Measurements from ENCODE around the gene FRMD6.
"Not testable (repeated sequence)": the region's sequence is repeated elsewhere in the genome, so short reads cannot be mapped to it uniquely, and the experiment has no call there.

The FRMD6 gene

DNA sequence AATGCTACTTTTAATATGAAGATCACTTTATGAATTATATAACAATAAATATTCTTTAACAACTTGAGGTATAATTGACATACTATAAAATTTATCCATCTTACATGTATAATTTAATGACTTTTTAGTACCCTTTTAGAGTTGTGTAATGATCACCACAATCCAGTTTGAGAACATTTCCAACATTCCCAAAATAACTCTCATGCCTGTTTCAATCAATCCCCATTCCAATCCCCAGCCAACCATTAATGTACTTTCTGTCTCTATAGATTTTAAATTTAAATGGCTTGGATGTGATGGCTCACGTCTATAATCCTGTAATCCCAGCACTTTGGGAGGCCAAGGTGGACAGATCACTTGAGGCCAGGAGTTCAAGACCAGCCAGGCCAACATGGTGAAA lies 23.5 kb upstream of the FRMD6 start:
- FAIRE-seq (no peak), DNase-seq (ENCODE audit: low spot score) (no peak)

DNA sequence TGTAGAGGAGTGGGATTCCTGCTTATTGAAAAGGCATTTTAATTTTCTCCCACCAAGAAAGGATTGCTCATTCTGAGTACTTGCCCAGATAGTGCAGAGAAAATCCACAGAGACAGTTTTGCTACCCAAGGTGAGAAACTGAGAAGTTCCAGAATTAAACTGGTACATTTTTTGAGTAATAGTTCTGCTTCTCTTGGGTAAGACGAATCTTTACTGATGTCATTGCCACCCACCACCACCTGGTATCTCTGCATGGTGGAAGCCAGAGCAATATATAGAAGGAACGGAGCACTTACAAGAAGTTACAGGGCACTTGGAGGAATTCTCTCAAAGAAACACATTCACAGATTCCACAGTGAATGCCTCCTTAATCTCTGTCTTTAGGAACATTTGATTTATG lies 20.7 kb upstream of the FRMD6 start:
- DNase-seq (ENCODE audit: low spot score): no peak
- FAIRE-seq: no peak

DNA sequence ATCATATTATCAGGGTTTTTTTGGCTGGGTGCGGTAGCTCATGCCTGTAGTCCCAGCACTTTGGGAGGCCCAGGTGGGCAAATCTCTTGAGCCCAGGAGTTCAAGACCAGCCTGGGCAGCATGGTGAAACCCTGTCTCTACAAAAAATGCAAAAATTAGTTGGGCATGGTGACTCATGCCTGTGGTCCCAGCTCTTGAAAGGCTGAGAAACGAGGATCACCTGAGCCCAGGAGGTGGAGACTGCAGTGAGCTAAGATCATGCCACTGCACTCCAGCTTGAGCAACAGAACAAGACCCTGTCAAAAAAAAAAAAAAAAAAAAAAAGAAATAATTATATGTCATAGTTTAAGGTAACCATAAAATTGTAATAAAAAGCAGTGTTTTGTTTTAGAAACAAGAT lies 18.4 kb upstream of the FRMD6 start:
- not testable (repeated sequence) for FAIRE-seq; DNase-seq (ENCODE audit: low spot score)

DNA sequence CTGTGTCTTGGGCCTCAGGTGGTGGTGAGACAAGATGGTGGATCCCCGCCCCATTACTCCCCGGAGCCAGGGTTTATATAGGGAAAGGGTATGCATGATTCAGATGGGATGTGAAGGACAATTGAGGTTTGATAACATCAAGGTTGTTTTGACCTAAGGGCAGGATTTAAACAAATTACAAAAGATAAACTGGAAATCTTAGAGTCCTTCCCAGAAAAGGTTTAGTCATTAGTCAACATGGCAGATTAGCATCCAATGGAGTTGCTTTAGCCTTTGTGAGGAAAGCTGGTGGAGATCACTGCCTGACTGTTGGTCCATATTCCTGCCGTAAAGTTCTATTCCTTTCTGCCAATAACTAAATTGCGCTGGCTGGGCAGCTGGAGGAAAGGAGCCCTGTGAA lies 15.6 kb upstream of the FRMD6 start:
- FAIRE-seq (no peak), DNase-seq (ENCODE audit: low spot score) (no peak)

DNA sequence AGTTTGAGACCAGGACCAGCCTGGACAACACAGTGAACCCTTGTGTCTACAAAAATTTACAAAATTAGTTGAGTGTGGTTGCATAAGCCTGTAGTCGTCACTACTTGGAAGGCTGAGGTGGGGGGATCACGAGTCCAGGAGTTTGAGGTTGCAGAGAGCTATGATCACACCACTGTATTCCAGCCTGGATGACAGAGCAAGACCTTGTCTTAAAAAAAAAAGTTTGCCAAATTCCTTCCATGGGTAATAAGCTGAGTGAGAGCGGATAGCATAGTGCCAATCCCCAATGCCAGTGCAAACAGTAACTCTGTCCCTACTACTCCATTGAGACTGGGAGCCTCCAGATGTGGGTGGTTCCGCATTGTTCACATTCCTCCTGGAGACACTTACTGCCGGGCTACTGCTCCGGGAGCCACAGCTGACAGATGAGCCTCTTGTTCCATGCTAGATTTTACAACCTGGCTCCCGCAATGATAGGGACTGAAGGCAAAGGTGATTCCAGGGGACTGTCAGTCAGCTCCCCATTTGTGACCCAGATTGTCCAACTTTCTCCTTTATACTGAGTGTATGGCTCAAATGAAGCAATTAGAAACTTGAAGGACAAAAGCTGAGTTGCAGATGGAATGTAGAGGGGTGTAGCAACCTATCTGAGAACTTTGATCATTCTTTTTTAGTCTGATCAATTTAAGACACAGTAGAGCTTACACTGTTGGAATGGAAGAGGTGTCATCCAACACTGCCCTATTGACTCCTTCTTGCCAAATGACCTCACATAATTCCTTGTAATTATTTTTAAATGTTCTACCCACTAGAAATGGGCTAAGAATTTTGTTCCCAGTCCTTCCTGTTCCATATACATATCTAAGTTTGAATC lies 13.4 kb upstream of the FRMD6 start:
- FAIRE-seq (no peak), DNase-seq (ENCODE audit: low spot score) (peak; percentile 35)

DNA sequence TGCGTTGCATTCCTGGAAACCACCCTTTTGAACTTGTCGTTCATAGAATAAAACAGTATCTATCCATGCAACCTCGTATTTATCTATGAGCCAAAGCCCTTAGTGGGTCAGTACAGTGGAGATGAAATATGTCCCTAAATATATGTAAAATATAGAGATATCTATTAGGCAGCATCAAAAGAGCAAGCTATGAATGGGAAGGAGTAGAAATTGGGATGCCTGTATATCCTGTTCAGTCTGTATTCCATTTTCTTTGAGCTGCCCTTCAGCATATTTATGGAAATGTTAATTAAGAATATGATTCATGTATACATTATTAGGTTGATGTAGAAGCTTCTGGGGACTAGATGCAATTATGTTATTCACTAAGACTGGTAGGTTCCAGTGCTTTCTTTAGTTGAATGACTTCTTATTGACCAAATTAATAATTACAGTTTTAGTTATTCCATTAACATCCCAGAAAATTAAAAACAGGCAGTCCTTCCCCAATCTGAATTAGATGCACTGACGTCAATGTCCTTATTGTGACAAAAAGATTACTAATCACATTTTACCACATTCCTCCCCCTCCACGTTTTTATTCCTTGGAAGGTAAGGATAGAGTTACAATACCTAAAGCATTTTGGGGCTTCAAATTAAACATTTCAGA lies 11.9 kb upstream of the FRMD6 start:
- FAIRE-seq (no peak), DNase-seq (ENCODE audit: low spot score) (no peak)

DNA sequence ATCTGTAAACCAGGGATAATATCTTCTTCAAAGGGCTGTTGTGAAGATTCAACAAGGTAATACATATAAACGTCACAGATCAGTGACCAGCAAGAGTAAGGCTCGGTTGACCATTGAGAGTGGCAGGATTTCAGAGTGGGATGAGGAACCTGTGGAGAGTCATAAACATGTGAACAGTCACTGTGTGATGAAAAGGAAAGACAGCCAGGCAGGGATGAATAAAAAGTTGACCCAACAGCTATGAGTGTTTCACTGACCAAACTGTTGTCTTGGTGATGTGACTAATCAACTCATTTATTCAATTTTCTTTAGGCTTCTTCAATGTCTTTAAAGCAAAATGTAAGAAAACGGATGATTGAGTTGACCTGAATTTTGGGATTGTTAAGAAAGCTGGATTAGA lies 8.6 kb upstream of the FRMD6 start:
- no peak for FAIRE-seq
- DNase-seq (ENCODE audit: low spot score): peak; percentile 57

DNA sequence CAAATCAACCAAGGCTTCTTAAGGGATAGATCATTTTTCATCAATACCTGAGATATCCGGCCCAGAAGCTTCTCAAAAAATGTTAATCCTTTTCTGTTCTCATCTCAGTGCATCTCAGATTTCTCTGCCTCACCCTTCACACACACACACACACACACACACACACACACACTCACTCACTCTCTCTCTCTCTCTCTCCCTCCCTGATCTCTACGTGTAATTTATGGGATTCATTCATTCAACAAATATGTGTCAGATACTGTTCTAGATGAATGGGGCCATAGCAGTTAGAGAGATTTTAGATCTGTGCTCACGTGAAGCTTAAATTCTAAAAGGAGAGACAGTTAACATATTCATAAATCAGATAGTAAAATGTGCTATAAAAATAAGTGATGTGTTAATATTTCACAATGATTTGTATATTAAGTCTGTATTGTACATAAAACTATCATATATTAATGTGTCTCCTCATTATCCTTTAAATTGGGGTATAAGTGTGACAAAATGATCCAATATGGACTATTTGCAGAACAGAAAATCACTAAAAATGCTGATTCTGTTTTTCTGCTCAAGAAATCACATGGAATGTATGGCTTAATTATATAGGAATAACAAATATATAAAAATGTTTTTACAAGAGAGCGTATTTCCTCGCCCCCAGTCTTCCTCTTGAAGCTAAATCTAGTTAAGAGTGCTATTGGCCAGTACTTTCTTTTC lies 7.3 kb upstream of the FRMD6 start:
- FAIRE-seq: no peak
- DNase-seq (ENCODE audit: low spot score): no peak

DNA sequence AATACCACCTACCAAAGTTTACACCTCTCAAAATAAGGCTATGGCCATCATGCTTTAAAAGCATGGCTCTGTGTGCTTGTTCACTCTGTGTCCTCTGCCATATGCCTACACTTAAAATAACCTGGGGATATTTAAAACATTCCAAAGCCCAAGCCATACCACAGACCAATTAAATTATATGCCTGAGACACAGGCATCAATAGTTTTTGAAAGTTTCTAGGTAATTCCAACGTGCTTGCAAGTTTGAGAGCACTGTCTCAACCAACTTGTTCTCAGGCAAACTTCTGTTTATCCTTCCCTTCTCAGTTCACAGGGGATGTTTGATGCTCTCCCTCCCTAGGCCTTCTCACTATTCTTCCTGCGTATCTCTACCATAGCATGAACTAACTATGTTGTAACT lies 3.4 kb upstream of the FRMD6 start:
- FAIRE-seq (no peak), DNase-seq (ENCODE audit: low spot score) (no peak)

DNA sequence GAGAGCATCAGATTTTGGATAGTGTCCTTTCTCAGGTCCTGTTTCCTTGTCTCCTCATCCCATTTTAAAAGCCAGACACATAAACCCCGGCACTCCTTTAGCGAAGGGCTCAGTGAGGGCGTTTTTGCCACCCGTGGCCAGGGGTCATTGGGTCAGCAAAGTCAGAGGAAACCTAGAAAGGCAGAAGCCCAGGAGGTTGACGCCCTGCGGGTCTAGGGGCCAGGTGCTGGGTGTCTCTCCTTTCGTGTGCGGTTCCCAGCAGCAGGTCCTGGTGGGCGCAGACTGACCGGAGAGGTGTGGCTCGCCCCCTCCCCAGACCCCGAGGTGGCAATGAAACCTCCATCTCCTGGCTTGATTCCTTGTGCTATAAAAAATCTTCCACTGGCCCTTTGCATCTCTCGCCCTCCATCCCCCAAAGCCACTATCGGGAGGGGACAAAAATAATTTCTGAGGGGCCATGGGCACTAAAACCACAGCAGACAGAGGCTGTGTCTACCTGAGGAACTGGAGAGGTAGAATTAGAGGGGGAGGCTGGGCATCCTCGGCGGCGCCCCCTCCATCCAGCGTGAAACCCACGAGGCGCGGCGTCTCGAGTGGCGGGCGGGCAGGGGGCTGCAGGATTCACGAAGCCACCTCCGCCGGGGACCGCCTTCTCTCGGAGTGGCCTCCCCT lies 858 bp upstream of the FRMD6 start:
- peak; percentile 20 for DNase-seq (ENCODE audit: low spot score)

DNA sequence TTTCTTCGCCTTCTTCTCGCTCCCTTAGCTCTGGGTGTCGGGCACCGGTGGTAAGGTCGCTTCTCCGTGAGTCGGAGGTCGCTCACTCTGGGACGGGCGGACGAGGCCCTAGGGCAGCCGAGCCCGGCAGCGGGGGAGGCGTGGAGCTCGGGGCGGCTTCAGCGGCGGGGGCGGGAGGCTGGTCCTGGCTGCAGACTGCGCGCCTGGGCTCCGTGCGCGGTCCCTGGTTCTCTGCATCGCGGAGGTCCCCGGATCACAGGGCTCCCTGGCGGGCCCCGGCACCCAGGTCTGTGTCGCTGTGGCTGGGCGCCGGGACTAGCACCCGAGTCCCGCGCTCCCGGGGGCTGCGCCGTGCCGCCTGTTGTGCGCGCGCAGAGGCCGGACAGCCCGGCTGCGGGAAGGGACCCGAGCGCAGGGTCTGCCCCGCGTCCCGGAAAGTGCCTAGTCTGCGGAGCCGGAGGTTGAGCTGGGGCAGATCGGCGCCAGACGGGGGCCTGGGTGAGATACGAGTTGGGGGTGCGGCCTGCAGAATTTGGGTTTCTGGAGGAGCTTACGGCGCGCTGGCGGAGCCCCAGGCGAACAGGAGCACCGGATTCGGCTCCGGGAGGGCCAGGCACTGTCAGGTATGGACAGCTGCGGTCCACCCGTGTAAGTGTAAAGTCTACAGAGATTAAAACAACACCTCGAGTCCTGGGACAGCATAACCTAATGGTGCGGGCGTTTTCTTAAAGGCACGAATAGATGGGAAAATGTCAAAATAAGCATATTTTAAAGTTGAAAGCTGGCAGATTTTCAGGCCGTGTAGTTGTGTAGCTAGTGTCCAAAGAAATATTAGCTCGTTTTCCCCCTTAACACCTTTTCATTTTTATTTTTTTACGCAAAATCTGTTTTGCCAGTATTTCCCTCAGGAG lies 713 bp downstream of the FRMD6 start:
- FAIRE-seq: no peak

More for the DNA sequence above, 858 bp upstream of the FRMD6 start:
- FAIRE-seq: no peak

DNA sequence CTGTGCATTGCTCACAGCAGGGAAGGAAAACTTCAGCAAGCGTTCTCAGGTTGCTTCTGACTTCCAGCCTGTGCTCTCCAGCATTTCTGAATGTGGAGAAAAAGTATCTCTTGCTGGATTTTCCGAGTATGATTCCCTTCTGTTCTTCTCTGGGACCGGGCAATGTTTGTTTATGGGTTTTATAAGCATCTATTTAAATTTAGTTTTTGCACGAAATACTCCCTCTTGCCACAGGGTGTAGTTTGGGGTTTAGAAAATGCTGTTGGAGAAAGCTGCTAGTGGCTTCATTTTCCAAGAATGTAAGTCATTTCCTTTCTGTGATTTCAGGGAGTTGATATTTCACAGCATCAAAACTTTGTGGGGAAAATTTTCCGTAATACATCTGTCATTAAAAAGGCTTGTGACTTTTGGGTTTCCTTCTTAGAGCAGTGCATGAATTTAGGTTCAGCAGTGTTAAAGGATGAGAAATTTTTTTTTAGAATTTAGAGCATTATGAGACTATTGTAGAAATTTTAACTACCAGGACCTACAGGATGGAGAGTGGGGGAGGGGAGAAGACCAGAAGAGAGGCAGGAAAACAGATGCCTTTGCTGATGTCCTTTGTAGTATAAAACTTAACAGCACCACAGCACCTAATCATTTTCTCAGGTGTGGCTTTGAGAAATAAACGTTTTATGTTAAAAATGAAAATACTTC lies 1.5 kb downstream of the FRMD6 start:
- DNase-seq (ENCODE audit: low spot score) (peak; percentile 41), FAIRE-seq (peak; percentile 29)

More for the DNA sequence above, 713 bp downstream of the FRMD6 start:
- DNase-seq (ENCODE audit: low spot score): no peak

DNA sequence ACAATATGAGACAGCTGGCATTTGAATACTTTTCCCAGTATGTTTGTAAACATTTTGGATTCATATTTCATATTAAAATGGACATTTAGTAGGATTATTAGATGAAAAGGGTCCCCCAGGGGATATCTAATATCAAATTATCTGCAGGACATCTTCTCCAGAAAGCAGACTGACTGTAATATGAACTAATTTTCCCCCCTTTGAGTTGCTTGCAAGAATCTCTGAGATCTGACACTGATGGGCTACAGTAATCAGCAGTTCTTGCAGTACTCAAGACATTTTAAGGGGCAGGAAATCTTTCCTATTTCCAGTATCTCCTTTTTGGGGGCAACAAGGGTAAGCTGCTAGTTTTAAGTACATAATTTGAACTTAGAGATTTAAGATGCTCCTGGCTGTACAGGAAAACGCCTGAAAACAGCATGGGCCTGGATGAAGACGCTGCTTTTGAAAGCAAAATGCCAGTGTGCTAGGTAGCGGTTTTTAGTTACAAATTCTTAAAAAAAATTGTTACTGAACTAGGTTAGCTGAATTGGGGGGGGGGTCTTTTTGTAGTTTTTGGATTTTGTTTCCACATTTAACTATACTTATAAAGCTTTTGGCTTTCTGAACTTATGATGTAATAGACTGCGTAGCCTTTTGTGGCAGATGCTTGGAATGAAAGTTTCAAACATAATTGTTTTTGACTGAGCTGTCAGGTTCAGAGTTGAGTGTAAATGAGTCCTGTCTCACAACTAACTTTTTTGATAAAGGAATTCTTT lies 2.2 kb downstream of the FRMD6 start:
- FAIRE-seq: no peak
- no peak for DNase-seq (ENCODE audit: low spot score)

DNA sequence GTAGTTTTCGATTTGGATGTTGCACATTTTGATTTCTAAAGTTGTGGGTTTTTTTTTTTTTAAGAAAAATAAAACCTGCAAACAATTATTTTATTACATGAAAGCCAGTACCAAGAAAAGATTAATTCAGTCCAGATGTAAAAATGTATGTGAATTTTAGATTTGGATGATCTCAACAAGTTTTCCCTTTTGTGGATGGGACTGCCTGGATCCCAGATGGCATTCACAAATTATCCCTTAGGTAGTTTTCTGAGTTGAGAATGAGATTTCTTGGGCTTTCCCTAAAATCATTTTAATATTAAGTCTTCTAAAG lies 2.8 kb downstream of the FRMD6 start:
- FAIRE-seq (no peak), DNase-seq (ENCODE audit: low spot score) (no peak)

DNA sequence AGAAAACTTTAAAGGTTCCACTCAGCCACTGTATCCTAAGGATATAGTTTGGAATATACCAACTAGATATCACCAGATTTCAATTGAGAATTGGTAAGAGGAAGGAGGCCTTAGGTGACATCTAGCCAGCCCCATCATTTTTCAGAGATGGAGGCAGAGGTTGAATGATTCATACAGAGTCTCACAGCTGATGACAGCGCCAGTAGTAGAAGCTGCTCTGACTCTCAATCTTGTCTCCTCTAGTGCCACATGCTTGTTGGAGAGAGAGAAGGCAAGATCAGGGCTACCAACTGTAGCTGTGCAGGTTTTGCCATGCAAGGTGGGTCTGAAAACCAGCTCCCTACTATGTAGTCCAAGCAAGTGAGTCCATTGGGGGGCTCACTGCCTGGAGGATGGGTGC lies 6.1 kb downstream of the FRMD6 start:
- DNase-seq (ENCODE audit: low spot score): no peak
- FAIRE-seq: no peak

DNA sequence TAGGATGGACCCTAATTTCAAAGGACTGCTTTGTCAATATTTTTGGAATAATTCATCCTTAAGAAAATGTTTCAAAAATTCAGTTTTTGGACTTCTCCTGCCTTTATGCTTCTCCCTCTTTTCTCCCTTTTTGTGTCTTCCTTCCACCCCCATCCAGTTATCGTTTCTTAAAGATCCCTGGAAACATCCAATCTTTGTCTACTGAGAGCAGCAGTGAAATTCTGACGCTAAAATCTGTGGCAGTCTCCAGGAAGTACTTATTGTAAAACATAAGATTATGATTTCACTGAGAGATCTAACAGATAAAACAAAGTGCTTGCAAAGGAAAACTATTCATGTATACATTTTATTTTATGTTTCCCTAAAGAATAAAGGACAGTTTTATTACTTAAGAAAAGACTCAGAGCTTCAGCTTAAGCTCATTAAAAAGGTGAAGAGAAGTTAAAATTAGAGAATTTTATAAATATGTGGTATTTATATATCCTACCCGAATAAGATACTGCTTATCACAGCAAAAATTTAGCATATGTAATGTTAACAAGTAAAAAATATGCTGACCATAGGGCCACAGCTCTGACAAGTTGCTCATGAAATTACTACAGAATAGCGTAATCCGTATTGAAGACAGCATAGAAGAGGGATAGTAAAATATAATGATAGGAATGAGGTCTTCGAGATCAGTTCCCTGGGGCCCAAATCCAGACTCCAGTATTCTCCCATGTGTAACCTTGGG lies 6.9 kb downstream of the FRMD6 start:
- FAIRE-seq (no peak), DNase-seq (ENCODE audit: low spot score) (no peak)

DNA sequence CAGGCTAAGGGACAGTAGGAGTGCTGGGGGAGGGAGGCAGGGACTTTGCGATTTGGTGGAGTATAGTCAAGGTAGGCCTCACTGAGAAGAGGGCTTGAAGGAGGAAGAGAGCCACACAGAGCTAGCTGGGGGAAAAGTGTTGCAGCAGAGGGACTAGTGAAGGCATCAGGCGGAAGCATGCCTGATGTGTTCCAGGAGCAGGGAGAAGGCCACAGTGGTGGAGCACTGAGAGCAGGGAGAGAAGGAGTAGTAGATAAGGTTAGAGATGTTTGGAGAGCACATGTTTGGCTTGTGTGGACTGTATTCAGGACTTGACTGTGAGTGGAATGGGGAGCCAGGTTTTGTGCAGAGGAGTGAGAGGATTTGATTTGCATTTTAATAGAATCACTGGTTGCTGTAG lies 9.0 kb downstream of the FRMD6 start:
- DNase-seq (ENCODE audit: low spot score) (no peak), FAIRE-seq (no peak)

DNA sequence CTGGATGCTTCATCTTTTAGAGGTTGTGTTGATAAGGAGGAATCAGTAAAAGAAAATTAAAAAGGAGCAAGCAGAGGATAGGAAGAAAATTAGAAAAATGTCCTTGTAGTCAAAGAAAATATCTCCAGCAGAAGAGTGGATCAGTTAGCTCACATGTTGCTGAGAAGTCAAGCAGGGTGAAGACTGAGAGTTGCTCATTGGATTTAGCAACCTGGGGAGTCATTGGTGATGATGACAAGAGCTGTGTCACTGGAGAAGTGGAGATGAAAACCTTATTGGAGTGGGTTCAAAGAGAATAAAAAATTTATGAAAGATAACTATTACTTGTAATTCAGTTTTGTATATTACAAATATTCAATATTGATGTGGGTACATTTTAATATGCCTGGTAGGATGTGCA lies 9.8 kb downstream of the FRMD6 start:
- DNase-seq (ENCODE audit: low spot score) (no peak), FAIRE-seq (no peak)

DNA sequence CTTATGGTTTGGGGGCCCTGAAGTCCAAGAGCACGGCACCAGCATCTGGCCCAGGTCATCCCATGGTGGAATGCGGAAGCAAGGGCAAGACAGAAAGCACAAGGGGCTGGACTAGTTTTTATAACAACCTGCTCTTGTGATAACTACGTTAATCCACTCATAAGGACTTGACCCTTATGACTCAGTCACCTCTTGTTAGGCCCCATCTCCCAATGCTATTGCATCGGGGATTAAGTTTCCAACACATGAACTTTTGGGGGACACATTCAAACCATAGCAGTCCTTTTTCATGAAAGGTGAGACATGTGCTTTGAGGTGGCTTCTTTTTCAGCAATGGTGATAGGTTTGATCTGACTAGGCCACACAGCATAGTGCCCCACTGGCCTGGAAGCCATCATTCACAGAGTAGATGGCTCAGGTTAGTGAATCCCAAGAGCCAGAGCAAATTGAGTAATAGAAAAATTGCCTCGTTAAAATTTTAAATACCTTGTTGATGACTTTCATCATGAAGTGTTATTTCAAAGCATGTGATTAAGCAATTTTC lies 12.1 kb downstream of the FRMD6 start:
- no peak for FAIRE-seq
- no peak for DNase-seq (ENCODE audit: low spot score)

Data from RCC 7860 (cell line).